GM23338 (cell line): Measurements from ENCODE around the gene HCN3. TPM values are rescaled to one million over a fixed set of nuclear protein-coding genes. Genes with fewer than 3 reads are reported as not detected.
"Not testable (repeated sequence)": the region's sequence is repeated elsewhere in the genome, so short reads cannot be mapped to it uniquely, and the experiment has no call there.

Experiments
- ATAC-seq: fragments of 200-7000 bp; cut with Tn5 transposase; 3 replicates; pipeline ENCODE4 v1.9.1; 2020
- DNase-seq: peaks from one replicate; pipeline ENCODE4 v3.0.0-alpha.2; 2015; ENCODE audit warnings: low spot score
- H2AFZ ChIP-seq: fragments of 200-600 bp; sonication (generic); 2 replicates; pipeline ENCODE4 v1.8.0; 2016; ENCODE audit warnings: antibody characterized with exemption, mild to moderate bottlenecking, moderate library complexity
- H3F3A ChIP-seq: fragments of 200-600 bp; sonication (generic); replicated peaks from 2 replicates; pipeline ENCODE4 v1.8.0; 2017; ENCODE audit warnings: antibody characterized with exemption, mixed run types, low read depth
- H3K27ac ChIP-seq: fragments of 200-600 bp; sonication (generic); 2 replicates; pipeline ENCODE4 v1.6.1; 2016; ENCODE audit warnings: low read depth
- H3K27me3 ChIP-seq: fragments of 200-600 bp; sonication (generic); 2 replicates; pipeline ENCODE4 v1.8.0; 2016; ENCODE audit warnings: mild to moderate bottlenecking, mixed run types, moderate library complexity; ENCODE audit not compliant: insufficient read depth
- H3K36me3 ChIP-seq: fragments of 200-600 bp; sonication (generic); 2 replicates; pipeline ENCODE4 v1.8.0; 2016; ENCODE audit warnings: mild to moderate bottlenecking; ENCODE audit not compliant: insufficient read depth
- H3K4me1 ChIP-seq: fragments of 200-600 bp; sonication (generic); 2 replicates; pipeline ENCODE4 v1.8.0; 2016; ENCODE audit warnings: mild to moderate bottlenecking, moderate library complexity; ENCODE audit not compliant: insufficient read depth
- H3K4me2 ChIP-seq: fragments of 200-600 bp; sonication (generic); 2 replicates; pipeline ENCODE4 v1.7.1; 2017; ENCODE audit warnings: mixed run types
- H3K4me3 ChIP-seq: fragments of 200-600 bp; sonication (generic); 2 replicates; pipeline ENCODE4 v1.6.1; 2016; ENCODE audit warnings: mixed run types
- H3K79me2 ChIP-seq: fragments of 200-600 bp; sonication (generic); replicated peaks from 2 replicates; pipeline ENCODE4 v1.8.0; 2017; ENCODE audit warnings: mild to moderate bottlenecking; ENCODE audit not compliant: insufficient read depth
- H3K9me2 ChIP-seq: fragments of 200-600 bp; sonication (generic); 2 replicates; pipeline ENCODE4 v1.8.0; 2017; ENCODE audit not compliant: insufficient read depth
- H4K20me1 ChIP-seq: fragments of 200-600 bp; sonication (generic); replicated peaks from 2 replicates; pipeline ENCODE4 v1.8.0; 2017; ENCODE audit warnings: mild to moderate bottlenecking; ENCODE audit not compliant: insufficient read depth
- H3K27ac Mint-ChIP-seq: 2 replicates; pipeline ENCODE4 v1.8.0; 2020; ENCODE audit warnings: inconsistent platforms, mild to moderate bottlenecking, moderate library complexity, mixed read lengths
- H3K27me3 Mint-ChIP-seq: 3 replicates; pipeline ENCODE4 v1.8.0; 2022; ENCODE audit warnings: low read depth, mild to moderate bottlenecking, moderate library complexity, mixed read lengths, inconsistent platforms; ENCODE audit not compliant: insufficient read depth, poor library complexity
- H3K36me3 Mint-ChIP-seq: 3 replicates; pipeline ENCODE4 v1.8.0; 2021; ENCODE audit warnings: low read depth, mild to moderate bottlenecking, inconsistent platforms, moderate library complexity, mixed read lengths
- H3K4me1 Mint-ChIP-seq: 3 replicates; pipeline ENCODE4 v1.8.0; 2020; ENCODE audit warnings: mild to moderate bottlenecking, inconsistent platforms, mixed read lengths
- H3K4me3 Mint-ChIP-seq: 3 replicates; pipeline ENCODE4 v1.8.0; 2021; ENCODE audit warnings: moderate library complexity, mild to moderate bottlenecking, inconsistent platforms, mixed read lengths
- H3K9me3 Mint-ChIP-seq: 3 replicates; pipeline ENCODE4 v1.8.0; 2020; ENCODE audit warnings: moderate library complexity, mild to moderate bottlenecking, inconsistent platforms, mixed read lengths
- STAT1 ChIP-seq: IDR thresholded peaks from one replicate; pipeline ENCODE4 v1.6.1; 2016; ENCODE audit warnings: antibody characterized with exemption; ENCODE audit not compliant: unreplicated experiment
- ZNF331 ChIP-seq: fragments of 250-450 bp; sonication (Bioruptor Pico); IDR thresholded peaks from 2 replicates; pipeline ENCODE4 v1.5.0; 2020; ENCODE audit warnings: low read depth, mild to moderate bottlenecking, moderate library complexity
- polyA plus RNA-seq: library from polyadenylated mRNA; unstranded; fragments of >200 nt; fragmentation: Nextera tagmentation; extraction: Ambion mirVana; gene quantifications from 2 replicates; pipeline ENCODE4 v1.2.1, GENCODE V29; 2016
- total RNA-seq: library from RNA; depleted of rRNA; stranded (reverse); fragments of >200 nt; shearing (Covaris generic); gene quantifications from 2 replicates; pipeline ENCODE4 v1.2.3, GENCODE V29; 2014
- TF ChIP-seq, protein P1 (sequence below): fragments of 250-450 bp; sonication (Bioruptor Pico); IDR thresholded peaks from 2 replicates; pipeline ENCODE4 v1.5.0; 2020; ENCODE audit warnings: mild to moderate bottlenecking, moderate library complexity

HCN3 gene
- total and polyA plus RNA-seq, 2 experiments from 2014 or later = 3.4 to 4.9 TPM

DNA sequence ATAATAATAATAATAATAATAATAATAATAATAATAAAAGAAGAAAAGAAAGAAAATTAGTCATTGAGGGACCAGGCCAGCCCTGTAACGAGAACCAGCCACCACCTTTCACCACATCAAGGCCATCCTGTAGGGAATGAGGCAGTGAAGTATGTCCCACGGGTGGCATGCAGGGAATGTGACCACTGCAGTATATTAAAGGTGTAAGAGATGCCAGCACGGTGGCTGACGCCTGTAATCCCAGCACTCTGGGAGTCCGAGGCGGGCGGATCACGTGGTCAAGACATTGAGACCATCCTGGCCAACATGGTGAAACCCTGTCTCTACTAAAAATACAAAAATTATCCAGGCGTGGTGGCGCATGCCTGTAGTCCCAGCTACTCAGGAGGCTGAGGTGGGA lies 13.7 kb downstream of the HCN3 start:
- H3K27ac ChIP-seq, H3K36me3 Mint-ChIP-seq, H3K4me3 Mint-ChIP-seq, DNase-seq, H3K9me2 ChIP-seq, H3K79me2 ChIP-seq, H3K4me1 ChIP-seq, H3F3A ChIP-seq, H3K4me3 ChIP-seq, H3K9me3 Mint-ChIP-seq, H3K27ac Mint-ChIP-seq, ATAC-seq, H2AFZ ChIP-seq, H3K4me2 ChIP-seq, H3K36me3 ChIP-seq, H4K20me1 ChIP-seq: not testable (repeated sequence)
- Mint-ChIP-seq H3K27me3 (peaks cover 19% of the 10 kb centered on the region), H3K4me1 (peaks cover 12% of the 10 kb centered on the region)
- peaks cover 29% of the 10 kb centered on the region for H3K27me3 ChIP-seq

DNA sequence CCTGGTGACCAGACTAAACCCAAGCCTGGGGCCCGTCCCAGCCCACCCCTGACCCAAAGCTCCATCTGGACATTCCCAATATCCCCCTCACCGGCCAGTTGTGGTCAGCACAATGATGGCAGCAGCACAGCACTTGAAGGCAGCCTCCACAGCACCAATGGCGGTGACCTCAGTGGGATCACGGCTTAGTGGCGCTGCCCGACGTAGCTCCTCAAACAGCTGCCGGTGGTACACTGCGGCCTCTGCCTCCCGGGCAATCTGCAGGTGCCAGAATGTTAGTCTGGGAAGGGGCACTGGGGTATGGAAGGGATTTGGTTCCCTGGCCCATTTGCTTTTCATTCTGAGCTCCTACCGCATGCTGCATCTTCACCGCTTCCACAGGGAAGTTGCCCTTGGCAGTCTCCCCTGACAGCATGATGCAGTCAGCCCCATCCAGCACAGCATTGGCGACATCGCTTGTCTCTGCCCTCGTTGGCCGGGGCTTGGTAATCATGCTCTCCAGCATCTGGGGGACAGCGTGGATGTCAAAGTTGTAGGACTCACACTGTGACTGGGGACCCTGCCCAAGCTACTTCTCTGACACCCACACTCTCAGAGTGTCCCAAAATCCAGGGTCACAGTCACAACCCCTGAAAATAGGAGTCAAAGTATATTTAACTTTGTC lies 16.0 kb downstream of the HCN3 start:
- H3K9me2 ChIP-seq = no peaks in the 10 kb centered on the region
- H3K4me3 Mint-ChIP-seq = no peak overlapping the region
- H4K20me1 ChIP-seq = no peaks in the 10 kb centered on the region; the same call in 1 of the 2 replicates
- no peak overlapping the region for H2AFZ ChIP-seq
- 0 out of 2 replicates have a peak, but pooled peaks cover 11% of the 10 kb centered on the region for H3F3A ChIP-seq
- no peaks in the 10 kb centered on the region for H3K79me2 ChIP-seq
- no peak overlapping the region for H3K27ac ChIP-seq
- no peak overlapping the region for H3K4me2 ChIP-seq
- H3K27ac Mint-ChIP-seq = no peak overlapping the region
- H3K4me1 ChIP-seq = peaks cover 17% of the 10 kb centered on the region
- TF ChIP-seq, protein P1, sequence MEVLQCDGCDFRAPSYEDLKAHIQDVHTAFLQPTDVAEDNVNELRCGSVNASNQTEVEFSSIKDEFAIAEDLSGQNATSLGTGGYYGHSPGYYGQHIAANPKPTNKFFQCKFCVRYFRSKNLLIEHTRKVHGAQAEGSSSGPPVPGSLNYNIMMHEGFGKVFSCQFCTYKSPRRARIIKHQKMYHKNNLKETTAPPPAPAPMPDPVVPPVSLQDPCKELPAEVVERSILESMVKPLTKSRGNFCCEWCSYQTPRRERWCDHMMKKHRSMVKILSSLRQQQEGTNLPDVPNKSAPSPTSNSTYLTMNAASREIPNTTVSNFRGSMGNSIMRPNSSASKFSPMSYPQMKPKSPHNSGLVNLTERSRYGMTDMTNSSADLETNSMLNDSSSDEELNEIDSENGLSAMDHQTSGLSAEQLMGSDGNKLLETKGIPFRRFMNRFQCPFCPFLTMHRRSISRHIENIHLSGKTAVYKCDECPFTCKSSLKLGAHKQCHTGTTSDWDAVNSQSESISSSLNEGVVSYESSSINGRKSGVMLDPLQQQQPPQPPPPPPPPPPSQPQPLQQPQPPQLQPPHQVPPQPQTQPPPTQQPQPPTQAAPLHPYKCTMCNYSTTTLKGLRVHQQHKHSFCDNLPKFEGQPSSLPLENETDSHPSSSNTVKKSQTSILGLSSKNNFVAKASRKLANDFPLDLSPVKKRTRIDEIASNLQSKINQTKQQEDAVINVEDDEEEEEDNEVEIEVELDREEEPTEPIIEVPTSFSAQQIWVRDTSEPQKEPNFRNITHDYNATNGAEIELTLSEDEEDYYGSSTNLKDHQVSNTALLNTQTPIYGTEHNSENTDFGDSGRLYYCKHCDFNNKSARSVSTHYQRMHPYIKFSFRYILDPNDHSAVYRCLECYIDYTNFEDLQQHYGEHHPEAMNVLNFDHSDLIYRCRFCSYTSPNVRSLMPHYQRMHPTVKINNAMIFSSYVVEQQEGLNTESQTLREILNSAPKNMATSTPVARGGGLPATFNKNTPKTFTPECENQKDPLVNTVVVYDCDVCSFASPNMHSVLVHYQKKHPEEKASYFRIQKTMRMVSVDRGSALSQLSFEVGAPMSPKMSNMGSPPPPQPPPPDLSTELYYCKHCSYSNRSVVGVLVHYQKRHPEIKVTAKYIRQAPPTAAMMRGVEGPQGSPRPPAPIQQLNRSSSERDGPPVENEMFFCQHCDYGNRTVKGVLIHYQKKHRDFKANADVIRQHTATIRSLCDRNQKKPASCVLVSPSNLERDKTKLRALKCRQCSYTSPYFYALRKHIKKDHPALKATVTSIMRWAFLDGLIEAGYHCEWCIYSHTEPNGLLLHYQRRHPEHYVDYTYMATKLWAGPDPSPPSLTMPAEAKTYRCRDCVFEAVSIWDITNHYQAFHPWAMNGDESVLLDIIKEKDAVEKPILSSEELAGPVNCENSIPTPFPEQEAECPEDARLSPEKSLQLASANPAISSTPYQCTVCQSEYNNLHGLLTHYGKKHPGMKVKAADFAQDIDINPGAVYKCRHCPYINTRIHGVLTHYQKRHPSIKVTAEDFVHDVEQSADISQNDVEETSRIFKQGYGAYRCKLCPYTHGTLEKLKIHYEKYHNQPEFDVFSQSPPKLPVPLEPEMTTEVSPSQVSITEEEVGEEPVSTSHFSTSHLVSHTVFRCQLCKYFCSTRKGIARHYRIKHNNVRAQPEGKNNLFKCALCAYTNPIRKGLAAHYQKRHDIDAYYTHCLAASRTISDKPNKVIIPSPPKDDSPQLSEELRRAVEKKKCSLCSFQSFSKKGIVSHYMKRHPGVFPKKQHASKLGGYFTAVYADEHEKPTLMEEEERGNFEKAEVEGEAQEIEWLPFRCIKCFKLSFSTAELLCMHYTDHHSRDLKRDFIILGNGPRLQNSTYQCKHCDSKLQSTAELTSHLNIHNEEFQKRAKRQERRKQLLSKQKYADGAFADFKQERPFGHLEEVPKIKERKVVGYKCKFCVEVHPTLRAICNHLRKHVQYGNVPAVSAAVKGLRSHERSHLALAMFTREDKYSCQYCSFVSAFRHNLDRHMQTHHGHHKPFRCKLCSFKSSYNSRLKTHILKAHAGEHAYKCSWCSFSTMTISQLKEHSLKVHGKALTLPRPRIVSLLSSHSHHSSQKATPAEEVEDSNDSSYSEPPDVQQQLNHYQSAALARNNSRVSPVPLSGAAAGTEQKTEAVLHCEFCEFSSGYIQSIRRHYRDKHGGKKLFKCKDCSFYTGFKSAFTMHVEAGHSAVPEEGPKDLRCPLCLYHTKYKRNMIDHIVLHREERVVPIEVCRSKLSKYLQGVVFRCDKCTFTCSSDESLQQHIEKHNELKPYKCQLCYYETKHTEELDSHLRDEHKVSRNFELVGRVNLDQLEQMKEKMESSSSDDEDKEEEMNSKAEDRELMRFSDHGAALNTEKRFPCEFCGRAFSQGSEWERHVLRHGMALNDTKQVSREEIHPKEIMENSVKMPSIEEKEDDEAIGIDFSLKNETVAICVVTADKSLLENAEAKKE = no peak
- TF ChIP-seq ZNF331 (no peak), STAT1 (no peak)
- no peaks in the 10 kb centered on the region; the same call in 2 of the 3 replicates for H3K36me3 Mint-ChIP-seq
- no peak overlapping the region for H3K4me3 ChIP-seq
- no peaks in the 10 kb centered on the region for H3K9me3 Mint-ChIP-seq
- H3K4me1 Mint-ChIP-seq = peaks cover 29% of the 10 kb centered on the region
- peaks cover 30% of the 10 kb centered on the region for H3K27me3 Mint-ChIP-seq
- H3K36me3 ChIP-seq = no peaks in the 10 kb centered on the region
- peaks cover 33% of the 10 kb centered on the region for H3K27me3 ChIP-seq
- ATAC-seq = no peak
- no peak for DNase-seq
